ENCODE data around the gene PYGB. TPM values are rescaled to one million over a fixed set of nuclear protein-coding genes. Genes with fewer than 3 reads are reported as not detected.
A peak's percentile ranks its signal among the peaks of the same experiment; 100 is the strongest.

PYGB gene
- total RNA-seq, 1 donor from 2014 or later = 20.9 TPM

DNA sequence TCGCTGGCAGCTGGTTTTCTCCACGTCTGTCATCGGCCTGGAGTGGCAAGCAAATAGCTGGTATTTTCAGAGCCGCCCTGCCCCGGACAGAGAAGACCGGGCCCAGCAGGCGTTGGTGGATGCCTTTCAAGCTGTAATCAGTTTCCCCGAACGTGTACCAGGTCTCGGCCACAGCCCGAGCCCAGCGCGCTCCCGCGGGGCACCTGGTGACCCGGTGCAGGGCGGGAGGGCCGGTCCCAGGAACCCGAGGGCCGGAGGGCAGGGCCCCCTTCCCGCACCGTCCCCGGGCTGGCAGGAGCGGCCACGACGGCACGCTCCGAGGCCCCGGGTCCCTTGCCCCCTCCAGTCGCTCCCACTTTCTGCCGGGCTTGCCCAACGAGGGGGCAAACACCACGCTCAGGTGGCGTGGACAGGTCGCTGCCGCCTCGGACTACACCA lies 348 bp upstream of the PYGB start:
- H3K4me1 ChIP-seq (ENCODE audit: control insufficient read depth in 3 of 3, insufficient read depth in 3 of 3, low read length in 3 of 3) = peaks cover 13 to 30% (median 15%) of the 10 kb centered on the region in 3 donors
- peak overlapping the region; percentile 25 for H3K27ac ChIP-seq (ENCODE audit: low read depth, low read length)
- peak overlapping the region; percentile 71 to 92 (median 80) for H3K4me3 ChIP-seq (ENCODE audit: low read length in 3 of 3)
- H3K27me3 ChIP-seq (ENCODE audit: control insufficient read depth in 3 of 3, insufficient read depth in 3 of 3, low read length in 3 of 3) = no peaks in the 10 kb centered on the region
- H3K9ac ChIP-seq (ENCODE audit: low read depth in 1 of 3, low read length in 3 of 3) = peak overlapping the region; percentile 61 to 83 (median 76)
- no peaks in the 10 kb centered on the region for H3K9me3 ChIP-seq (ENCODE audit: control insufficient read depth in 3 of 3, low read length in 3 of 3)
- H3K36me3 ChIP-seq (ENCODE audit: control insufficient read depth in 3 of 3, insufficient read depth in 3 of 3, low read length in 3 of 3) = no peaks in the 10 kb centered on the region

DNA sequence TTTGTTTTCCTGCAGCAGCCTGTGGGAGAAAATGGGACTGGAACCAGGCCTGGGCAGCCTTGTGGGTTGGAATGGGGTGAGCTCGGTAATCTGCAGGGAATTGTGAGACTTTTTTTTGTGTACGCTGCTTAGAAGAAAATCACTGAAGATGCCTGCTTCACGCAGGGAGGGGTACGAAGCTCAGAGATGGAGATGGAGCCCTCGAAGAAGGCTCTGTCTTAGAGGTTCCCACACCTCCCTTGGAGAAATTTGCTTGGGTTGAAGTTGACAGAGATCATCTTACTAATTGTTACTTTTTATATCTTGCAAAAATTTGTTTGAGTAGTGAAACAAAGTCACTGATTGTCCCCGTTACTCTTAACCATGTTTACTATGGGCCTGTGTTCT lies 894 bp downstream of the PYGB start:
- Histone ChIP-seq H3K36me3 (ENCODE audit: control insufficient read depth in 3 of 3, insufficient read depth in 3 of 3, low read length in 3 of 3) (no peaks in the 10 kb centered on the region), H3K9me3 (ENCODE audit: control insufficient read depth in 3 of 3, low read length in 3 of 3) (no peaks in the 10 kb centered on the region), H3K9ac (ENCODE audit: low read depth in 1 of 3, low read length in 3 of 3) (peak overlapping the region; percentile 59 to 82 (median 64)), H3K27me3 (ENCODE audit: control insufficient read depth in 3 of 3, insufficient read depth in 3 of 3, low read length in 3 of 3) (no peaks in the 10 kb centered on the region), H3K4me1 (ENCODE audit: control insufficient read depth in 3 of 3, insufficient read depth in 3 of 3, low read length in 3 of 3) (peaks cover 13 to 31% (median 15%) of the 10 kb centered on the region in 3 donors), H3K4me3 (ENCODE audit: low read length in 3 of 3) (peak overlapping the region; percentile 79 to 95 (median 92)), H3K27ac (ENCODE audit: low read depth, low read length) (no peak overlapping the region)

DNA sequence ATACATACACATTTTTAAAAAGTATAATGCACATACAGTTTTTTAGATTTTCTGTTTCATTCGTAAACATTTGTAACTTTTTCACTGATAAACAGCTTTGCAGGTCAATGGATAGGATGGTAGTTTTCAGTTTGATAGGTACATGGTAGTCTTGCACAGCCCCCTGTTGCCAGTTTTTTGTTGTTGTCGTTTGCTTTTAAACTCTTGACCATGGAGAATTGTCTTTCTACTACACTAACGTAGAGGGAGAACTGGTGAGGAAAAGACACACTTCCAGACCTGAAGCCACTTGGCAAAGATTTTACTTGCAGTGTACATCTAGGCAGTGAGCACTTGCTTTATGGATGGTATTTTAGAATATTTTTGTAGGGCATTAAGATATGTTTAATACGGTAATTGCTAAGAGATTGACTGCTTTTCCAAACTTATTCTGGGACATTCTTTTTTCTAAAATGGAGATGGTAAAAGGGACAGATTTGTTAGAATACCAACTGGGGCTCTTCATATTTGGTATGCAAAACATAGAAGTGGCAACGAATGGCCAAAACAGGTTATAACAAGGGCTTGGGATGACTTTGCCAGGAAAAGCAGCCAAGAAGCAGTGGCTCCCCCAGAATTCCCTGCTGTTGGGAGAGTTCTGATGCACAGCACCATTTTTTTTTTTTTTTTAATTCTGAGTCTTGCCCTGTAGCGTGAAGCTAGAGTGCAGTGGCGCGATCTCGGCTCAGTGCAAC lies 1.5 kb downstream of the PYGB start:
- no peaks in the 10 kb centered on the region for H3K27me3 ChIP-seq (ENCODE audit: control insufficient read depth in 3 of 3, insufficient read depth in 3 of 3, low read length in 3 of 3)
- H3K4me3 ChIP-seq (ENCODE audit: low read length in 3 of 3) = peak overlapping the region in 2 of 3 donors; percentile 2 to 79
- no peaks in the 10 kb centered on the region for H3K9me3 ChIP-seq (ENCODE audit: control insufficient read depth in 3 of 3, low read length in 3 of 3)
- H3K4me1 ChIP-seq (ENCODE audit: control insufficient read depth in 3 of 3, insufficient read depth in 3 of 3, low read length in 3 of 3) = peaks cover 13 to 31% (median 15%) of the 10 kb centered on the region in 3 donors
- H3K9ac ChIP-seq (ENCODE audit: low read depth in 1 of 3, low read length in 3 of 3) = peak overlapping the region in 1 of 3 donors; percentile 64
- no peak overlapping the region for H3K27ac ChIP-seq (ENCODE audit: low read depth, low read length)
- H3K36me3 ChIP-seq (ENCODE audit: control insufficient read depth in 3 of 3, insufficient read depth in 3 of 3, low read length in 3 of 3) = no peaks in the 10 kb centered on the region

DNA sequence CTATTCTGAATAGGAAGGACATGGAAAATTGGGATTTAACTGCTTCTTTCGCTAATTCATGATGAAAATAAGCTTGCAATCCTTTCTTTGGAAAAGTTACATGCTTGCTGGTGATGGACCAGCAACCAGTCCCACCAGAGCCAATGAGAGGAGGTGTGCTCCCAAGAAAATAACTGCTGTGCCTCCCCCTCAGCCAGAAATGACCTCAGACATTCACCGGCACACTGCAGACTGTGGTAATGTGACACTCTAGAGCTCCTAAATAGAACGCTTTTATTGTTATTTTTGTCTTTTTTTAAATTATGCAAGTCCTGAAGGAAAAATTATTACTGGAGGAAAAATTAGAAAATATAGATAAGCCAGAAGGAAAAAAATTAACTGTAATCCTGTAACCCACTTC lies 2.6 kb downstream of the PYGB start:
- Histone ChIP-seq H3K27me3 (ENCODE audit: control insufficient read depth in 3 of 3, insufficient read depth in 3 of 3, low read length in 3 of 3) (no peaks in the 10 kb centered on the region), H3K4me1 (ENCODE audit: control insufficient read depth in 3 of 3, insufficient read depth in 3 of 3, low read length in 3 of 3) (peaks cover 13 to 37% (median 15%) of the 10 kb centered on the region in 3 donors), H3K9me3 (ENCODE audit: control insufficient read depth in 3 of 3, low read length in 3 of 3) (no peaks in the 10 kb centered on the region), H3K4me3 (ENCODE audit: low read length in 3 of 3) (no peak overlapping the region), H3K9ac (ENCODE audit: low read depth in 1 of 3, low read length in 3 of 3) (peak overlapping the region in 1 of 3 donors; percentile 27), H3K36me3 (ENCODE audit: control insufficient read depth in 3 of 3, insufficient read depth in 3 of 3, low read length in 3 of 3) (peaks cover 0 to 6% (median 0%) of the 10 kb centered on the region in 3 donors), H3K27ac (ENCODE audit: low read depth, low read length) (no peak overlapping the region)

DNA sequence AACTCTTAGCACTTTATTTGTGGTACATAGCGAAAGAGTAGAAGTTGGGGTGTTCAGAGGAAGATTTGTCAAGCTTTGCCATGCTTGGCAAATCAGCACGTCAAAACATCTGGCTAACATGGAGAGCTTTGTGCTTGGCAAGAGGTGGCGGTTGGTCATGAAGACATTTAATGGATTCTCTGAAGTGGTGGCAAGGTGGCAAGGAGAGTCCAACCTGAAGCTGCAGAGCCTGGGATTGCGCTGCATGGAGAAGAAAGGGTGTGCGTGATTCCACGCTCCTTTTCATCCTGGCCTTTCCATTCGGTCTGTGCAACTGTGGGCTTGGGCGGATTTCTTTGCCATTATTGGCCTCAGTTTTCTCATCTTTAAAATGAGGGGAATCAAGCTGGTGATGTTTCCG lies 3.1 kb downstream of the PYGB start:
- H3K27ac ChIP-seq (ENCODE audit: low read depth, low read length) = no peak overlapping the region
- no peak overlapping the region for H3K9ac ChIP-seq (ENCODE audit: low read depth in 1 of 3, low read length in 3 of 3)
- H3K9me3 ChIP-seq (ENCODE audit: control insufficient read depth in 3 of 3, low read length in 3 of 3) = no peaks in the 10 kb centered on the region
- no peak overlapping the region for H3K4me3 ChIP-seq (ENCODE audit: low read length in 3 of 3)
- H3K27me3 ChIP-seq (ENCODE audit: control insufficient read depth in 3 of 3, insufficient read depth in 3 of 3, low read length in 3 of 3) = no peaks in the 10 kb centered on the region
- H3K4me1 ChIP-seq (ENCODE audit: control insufficient read depth in 3 of 3, insufficient read depth in 3 of 3, low read length in 3 of 3) = peaks cover 15 to 38% (median 16%) of the 10 kb centered on the region in 3 donors
- peaks cover 0 to 6% (median 0%) of the 10 kb centered on the region in 3 donors for H3K36me3 ChIP-seq (ENCODE audit: control insufficient read depth in 3 of 3, insufficient read depth in 3 of 3, low read length in 3 of 3)

DNA sequence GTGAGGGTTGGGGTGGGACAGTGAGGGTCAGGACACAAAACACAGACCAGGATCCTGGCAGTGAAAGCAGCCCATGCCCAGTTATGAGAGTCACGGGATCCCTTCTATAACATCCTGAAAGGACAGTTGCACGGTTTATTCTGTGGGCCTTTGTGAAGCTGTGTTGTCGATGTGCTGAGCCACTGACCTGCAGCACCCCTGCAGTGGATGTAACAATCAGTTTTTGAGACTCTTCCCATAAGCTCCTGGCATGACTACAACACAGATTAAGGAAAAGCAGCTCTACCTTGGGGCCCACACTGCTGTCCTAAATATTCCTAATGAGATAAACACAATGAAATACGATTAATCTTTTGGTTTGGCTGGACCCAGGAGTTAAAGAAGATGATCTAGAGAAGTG lies 3.7 kb downstream of the PYGB start:
- H3K9me3 ChIP-seq (ENCODE audit: control insufficient read depth in 3 of 3, low read length in 3 of 3) = no peaks in the 10 kb centered on the region
- peaks cover 0 to 6% (median 0%) of the 10 kb centered on the region in 3 donors for H3K36me3 ChIP-seq (ENCODE audit: control insufficient read depth in 3 of 3, insufficient read depth in 3 of 3, low read length in 3 of 3)
- no peaks in the 10 kb centered on the region for H3K27me3 ChIP-seq (ENCODE audit: control insufficient read depth in 3 of 3, insufficient read depth in 3 of 3, low read length in 3 of 3)
- no peak overlapping the region for H3K4me3 ChIP-seq (ENCODE audit: low read length in 3 of 3)
- H3K4me1 ChIP-seq (ENCODE audit: control insufficient read depth in 3 of 3, insufficient read depth in 3 of 3, low read length in 3 of 3) = peaks cover 18 to 43% (median 21%) of the 10 kb centered on the region in 3 donors
- H3K27ac ChIP-seq (ENCODE audit: low read depth, low read length) = no peak overlapping the region
- H3K9ac ChIP-seq (ENCODE audit: low read depth in 1 of 3, low read length in 3 of 3) = no peak overlapping the region

DNA sequence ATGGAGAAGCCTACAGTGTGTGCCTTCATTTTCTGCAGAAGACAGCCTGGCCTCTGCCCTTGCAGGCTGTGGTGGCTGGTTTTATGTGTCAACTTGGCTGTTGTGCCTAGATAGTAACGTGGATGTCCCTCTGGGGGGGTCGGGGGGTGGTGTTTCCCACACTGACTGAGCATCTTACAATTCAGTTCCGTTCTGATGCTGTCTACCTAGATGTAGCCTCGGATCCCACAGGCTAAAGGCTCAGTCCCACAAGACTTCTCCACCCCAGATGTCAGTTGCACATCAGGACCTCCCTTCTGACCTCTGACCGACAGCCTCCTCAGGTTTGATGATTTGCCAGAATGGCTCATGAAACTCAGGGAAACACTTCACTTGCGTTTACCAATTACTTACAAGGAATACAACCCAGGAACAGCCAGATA lies 4.4 kb downstream of the PYGB start:
- Histone ChIP-seq H3K36me3 (ENCODE audit: control insufficient read depth in 3 of 3, insufficient read depth in 3 of 3, low read length in 3 of 3) (peaks cover 0 to 6% (median 0%) of the 10 kb centered on the region in 3 donors), H3K9me3 (ENCODE audit: control insufficient read depth in 3 of 3, low read length in 3 of 3) (no peaks in the 10 kb centered on the region), H3K27me3 (ENCODE audit: control insufficient read depth in 3 of 3, insufficient read depth in 3 of 3, low read length in 3 of 3) (no peaks in the 10 kb centered on the region), H3K27ac (ENCODE audit: low read depth, low read length) (no peak overlapping the region), H3K4me1 (ENCODE audit: control insufficient read depth in 3 of 3, insufficient read depth in 3 of 3, low read length in 3 of 3) (peaks cover 15 to 42% (median 19%) of the 10 kb centered on the region in 3 donors), H3K4me3 (ENCODE audit: low read length in 3 of 3) (no peak overlapping the region), H3K9ac (ENCODE audit: low read depth in 1 of 3, low read length in 3 of 3) (no peak overlapping the region)

DNA sequence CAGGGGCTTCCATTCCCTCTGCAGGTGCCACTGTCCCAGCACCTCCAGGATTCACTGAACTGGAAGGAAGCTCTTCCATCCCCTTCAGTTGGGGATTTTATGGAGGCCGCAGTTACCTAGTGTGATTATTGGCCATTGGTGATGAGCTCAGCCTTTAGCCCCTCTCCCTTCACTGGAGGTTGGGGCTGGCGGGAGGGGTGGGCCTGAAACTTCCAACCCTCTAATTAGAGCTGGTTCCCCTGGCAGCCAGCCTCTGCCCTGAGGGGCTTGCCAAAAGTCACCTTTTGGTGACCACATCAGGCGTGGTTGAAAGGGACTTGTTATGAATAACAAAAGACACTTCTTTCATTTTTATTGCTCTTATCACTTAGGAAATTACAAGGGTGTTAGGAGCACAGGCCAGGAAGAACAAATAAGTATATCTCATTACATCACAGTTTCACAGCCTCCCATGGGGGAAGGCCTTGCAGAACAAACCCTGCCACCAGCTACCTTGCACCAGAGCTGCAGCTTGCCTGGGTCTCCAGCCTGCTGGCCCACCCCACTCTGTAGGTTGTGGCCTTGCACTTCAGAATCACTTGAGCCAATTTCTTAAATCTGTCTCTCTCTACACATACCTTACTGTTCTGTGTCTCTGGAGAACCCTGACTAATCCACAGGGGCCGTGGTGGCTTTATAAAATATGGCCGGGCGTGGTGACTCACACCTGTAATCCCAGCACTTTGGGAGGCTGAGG lies 5.0 kb downstream of the PYGB start:
- H3K36me3 ChIP-seq (ENCODE audit: control insufficient read depth in 3 of 3, insufficient read depth in 3 of 3, low read length in 3 of 3) = peaks cover 0 to 6% (median 0%) of the 10 kb centered on the region in 3 donors
- no peaks in the 10 kb centered on the region for H3K9me3 ChIP-seq (ENCODE audit: control insufficient read depth in 3 of 3, low read length in 3 of 3)
- H3K4me1 ChIP-seq (ENCODE audit: control insufficient read depth in 3 of 3, insufficient read depth in 3 of 3, low read length in 3 of 3) = peaks cover 13 to 37% (median 19%) of the 10 kb centered on the region in 3 donors
- H3K27ac ChIP-seq (ENCODE audit: low read depth, low read length) = no peak overlapping the region
- no peak overlapping the region for H3K4me3 ChIP-seq (ENCODE audit: low read length in 3 of 3)
- no peak overlapping the region for H3K9ac ChIP-seq (ENCODE audit: low read depth in 1 of 3, low read length in 3 of 3)
- H3K27me3 ChIP-seq (ENCODE audit: control insufficient read depth in 3 of 3, insufficient read depth in 3 of 3, low read length in 3 of 3) = no peaks in the 10 kb centered on the region

DNA sequence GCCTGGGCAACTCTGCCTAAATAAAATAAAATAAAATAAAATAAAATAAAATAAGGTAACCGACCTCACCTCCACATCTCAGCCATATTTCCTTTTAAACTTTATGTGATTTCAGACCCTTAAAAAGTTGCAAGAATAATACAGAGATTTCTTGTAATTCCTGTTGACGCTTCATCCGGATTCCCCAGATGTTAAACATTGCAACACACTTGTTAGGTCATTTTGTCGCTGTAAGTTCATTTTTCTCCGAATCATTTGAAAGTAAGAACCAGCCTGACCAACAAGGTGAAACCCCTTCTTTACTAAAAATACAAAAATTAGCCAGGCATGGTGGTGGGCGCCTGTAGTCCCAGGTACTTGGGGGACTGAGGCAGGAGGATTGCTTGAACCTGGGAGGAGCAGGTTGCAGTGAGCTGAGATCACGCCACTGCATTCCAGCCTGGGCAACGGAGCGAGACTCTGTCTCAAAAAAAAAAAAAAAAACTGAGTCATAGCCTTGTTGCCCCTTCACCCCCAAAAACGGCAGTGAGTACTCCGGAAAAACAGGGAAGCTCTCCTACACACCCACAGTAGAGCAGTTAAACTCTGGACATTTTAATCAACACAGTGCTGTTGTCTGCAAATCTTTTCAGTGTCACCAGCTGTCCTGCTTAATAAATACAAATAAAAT lies 5.9 kb downstream of the PYGB start:
- no peaks in the 10 kb centered on the region for H3K27me3 ChIP-seq (ENCODE audit: control insufficient read depth in 3 of 3, insufficient read depth in 3 of 3, low read length in 3 of 3)
- no peak overlapping the region for H3K9ac ChIP-seq (ENCODE audit: low read depth in 1 of 3, low read length in 3 of 3)
- no peaks in the 10 kb centered on the region for H3K9me3 ChIP-seq (ENCODE audit: control insufficient read depth in 3 of 3, low read length in 3 of 3)
- H3K36me3 ChIP-seq (ENCODE audit: control insufficient read depth in 3 of 3, insufficient read depth in 3 of 3, low read length in 3 of 3) = peaks cover 0 to 6% (median 0%) of the 10 kb centered on the region in 3 donors
- H3K4me1 ChIP-seq (ENCODE audit: control insufficient read depth in 3 of 3, insufficient read depth in 3 of 3, low read length in 3 of 3) = peaks cover 10 to 31% (median 16%) of the 10 kb centered on the region in 3 donors
- H3K4me3 ChIP-seq (ENCODE audit: low read length in 3 of 3) = no peak overlapping the region
- H3K27ac ChIP-seq (ENCODE audit: low read depth, low read length) = no peak overlapping the region

Data from skeletal muscle tissue (tissue), 4 donors.